ENCODE measurements around the gene KRR1. TPM values are rescaled to one million over a fixed set of nuclear protein-coding genes. Genes with fewer than 3 reads are reported as not detected.
"Not testable (repeated sequence)": the region's sequence is repeated elsewhere in the genome, so short reads cannot be mapped to it uniquely, and the experiment has no call there.

Gene KRR1
- total and polyA plus RNA-seq, 9 donors, result 12.1 to 69.1 (median 48.3) TPM

DNA sequence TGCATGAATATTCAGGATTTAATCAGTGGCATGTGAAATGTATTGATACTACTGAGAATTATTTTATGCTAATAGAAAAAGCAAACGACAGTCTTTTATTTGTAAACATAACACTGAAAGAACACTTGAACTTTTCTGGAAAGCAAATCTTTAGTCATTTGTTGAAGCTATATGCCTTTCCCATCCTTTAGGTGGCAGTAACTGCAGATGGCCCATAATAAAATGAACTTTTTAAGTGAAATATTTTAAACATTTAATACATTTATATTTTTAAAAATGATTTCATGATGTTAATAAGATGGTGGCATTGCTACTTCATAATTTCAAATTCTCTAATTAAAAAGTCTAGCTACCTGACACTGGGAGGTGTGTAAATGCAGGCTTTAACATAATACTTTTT is 13.9 kb upstream of the KRR1 start:
- Histone ChIP-seq H3K4me3 (no peak overlapping the region), H3K9me3 (no peaks in the 10 kb centered on the region), H3K4me1 (ENCODE audit: insufficient read depth) (no peaks in the 10 kb centered on the region), H3K27ac (no peak overlapping the region), H3K36me3 (no peaks in the 10 kb centered on the region), H3K27me3 (no peaks in the 10 kb centered on the region)
- 7 to 11% (median 8%) methylated on average over 1 of the region's 1 CpG for WGBS, 3 donors
- TF ChIP-seq EP300 (IDR thresholded peaks at IDR 0.05) (no peak), POLR2A (IDR thresholded peaks at IDR 0.05) (no peak)
- TF ChIP-seq, protein P1, sequence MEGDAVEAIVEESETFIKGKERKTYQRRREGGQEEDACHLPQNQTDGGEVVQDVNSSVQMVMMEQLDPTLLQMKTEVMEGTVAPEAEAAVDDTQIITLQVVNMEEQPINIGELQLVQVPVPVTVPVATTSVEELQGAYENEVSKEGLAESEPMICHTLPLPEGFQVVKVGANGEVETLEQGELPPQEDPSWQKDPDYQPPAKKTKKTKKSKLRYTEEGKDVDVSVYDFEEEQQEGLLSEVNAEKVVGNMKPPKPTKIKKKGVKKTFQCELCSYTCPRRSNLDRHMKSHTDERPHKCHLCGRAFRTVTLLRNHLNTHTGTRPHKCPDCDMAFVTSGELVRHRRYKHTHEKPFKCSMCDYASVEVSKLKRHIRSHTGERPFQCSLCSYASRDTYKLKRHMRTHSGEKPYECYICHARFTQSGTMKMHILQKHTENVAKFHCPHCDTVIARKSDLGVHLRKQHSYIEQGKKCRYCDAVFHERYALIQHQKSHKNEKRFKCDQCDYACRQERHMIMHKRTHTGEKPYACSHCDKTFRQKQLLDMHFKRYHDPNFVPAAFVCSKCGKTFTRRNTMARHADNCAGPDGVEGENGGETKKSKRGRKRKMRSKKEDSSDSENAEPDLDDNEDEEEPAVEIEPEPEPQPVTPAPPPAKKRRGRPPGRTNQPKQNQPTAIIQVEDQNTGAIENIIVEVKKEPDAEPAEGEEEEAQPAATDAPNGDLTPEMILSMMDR (IDR thresholded peaks at IDR 0.05), result no peak
- intact Hi-C loops (cut with DNase I), result loop anchor here in 1 of 4 donors (10.0 kb wide), 1 partner anchor 510 kb away; the partner anchor contains the start of gene PHLDA1
- DNase-seq, result no peak

DNA sequence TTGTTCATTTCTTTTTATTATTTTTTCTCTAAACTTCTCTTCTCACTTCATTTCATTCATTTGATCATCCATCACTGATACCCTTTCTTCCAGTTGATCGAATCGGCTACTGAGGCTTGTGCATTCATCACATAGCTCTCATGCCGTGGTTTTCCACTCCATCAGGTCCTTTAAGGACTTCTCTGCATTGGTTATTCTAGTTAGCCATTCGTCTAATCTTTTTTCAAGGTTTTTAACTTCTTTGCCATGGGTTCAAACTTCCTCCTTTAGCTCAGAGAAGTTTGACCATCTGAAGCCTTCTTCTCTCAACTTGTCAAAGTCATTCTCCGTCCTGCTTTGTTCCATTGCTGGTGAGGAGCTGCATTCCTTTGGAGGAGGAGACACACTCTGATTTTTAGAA is 10.7 kb upstream of the KRR1 start:
- intact Hi-C loops (cut with DNase I), result loop anchor here in 1 of 4 donors (10.0 kb wide), 1 partner anchor 513 kb away; the partner anchor contains the start of gene PHLDA1
- not testable (repeated sequence) for H3K4me1 ChIP-seq (ENCODE audit: insufficient read depth); H3K9me3 ChIP-seq; H3K4me3 ChIP-seq; DNase-seq; H3K36me3 ChIP-seq; H3K27me3 ChIP-seq; H3K27ac ChIP-seq
- 88 to 90% (median 88%) methylated on average over 5 of the region's 5 CpGs for WGBS, 3 donors

DNA sequence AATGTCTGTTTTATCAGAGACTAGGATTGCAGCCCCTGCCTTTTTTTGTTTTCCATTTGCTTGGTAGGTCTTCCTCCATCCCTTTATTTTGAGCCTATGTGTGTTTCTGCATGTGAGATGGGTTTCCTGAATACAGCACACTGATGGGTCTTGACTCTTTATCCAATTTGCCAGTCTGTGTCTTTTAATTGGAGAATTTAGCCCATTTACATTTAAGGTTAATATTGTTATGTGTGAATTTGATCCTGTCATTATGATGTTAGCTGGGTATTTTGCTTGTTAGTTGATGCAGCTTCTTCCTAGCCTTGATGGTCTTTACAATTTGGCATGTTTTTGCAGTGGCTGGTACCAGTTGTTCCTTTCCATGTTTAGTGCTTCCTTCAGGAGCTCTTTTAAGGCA is 9.8 kb upstream of the KRR1 start:
- intact Hi-C loops (cut with DNase I), result loop anchor here in 1 of 4 donors (10.0 kb wide), 1 partner anchor 514 kb away; the partner anchor contains the start of gene PHLDA1
- not testable (repeated sequence) for H3K9me3 ChIP-seq, H3K4me3 ChIP-seq

DNA sequence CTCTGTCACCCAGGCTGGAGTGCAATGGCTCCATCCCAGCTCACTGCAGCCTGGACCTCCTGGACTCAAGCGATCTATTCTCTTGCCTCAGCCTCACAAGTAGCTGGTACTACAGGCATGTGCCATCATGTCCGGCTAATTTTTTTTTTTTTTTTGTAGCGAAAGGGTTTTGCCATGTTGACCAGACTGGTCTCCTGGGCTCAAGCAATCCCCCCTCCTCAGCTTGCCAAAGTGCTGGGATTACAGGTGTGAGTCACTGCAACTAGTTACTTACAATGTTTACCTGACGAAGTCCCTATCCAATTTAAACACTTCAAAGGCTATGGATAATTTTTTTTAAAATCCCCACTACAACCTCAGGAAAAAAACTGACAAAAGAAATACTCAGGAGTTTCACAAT is 1.8 kb downstream of the KRR1 start:
- Histone ChIP-seq H3K4me3 (no peak overlapping the region), H3K36me3 (no peaks in the 10 kb centered on the region), H3K27me3 (no peaks in the 10 kb centered on the region), H3K27ac (no peak overlapping the region), H3K4me1 (ENCODE audit: insufficient read depth) (peaks cover 1% of the 10 kb centered on the region), H3K9me3 (no peaks in the 10 kb centered on the region)
- DNase-seq, result no peak
- 61 to 85% (median 70%) methylated on average over 4 of the region's 4 CpGs for WGBS, 3 donors
- intact Hi-C loops (cut with DNase I), result loop anchor here in 1 of 4 donors (5.0 kb wide), 1 partner anchor 523 kb away; the partner anchor contains the start of gene PHLDA1
- no peak for TF ChIP-seq POLR2A (IDR thresholded peaks at IDR 0.05)
- TF ChIP-seq, protein P1 (IDR thresholded peaks at IDR 0.05), result no peak
- TF ChIP-seq EP300 (IDR thresholded peaks at IDR 0.05), result no peak

More for the DNA sequence above, 9.8 kb upstream of the KRR1 start:
- H3K27ac ChIP-seq; H3K36me3 ChIP-seq; H3K4me1 ChIP-seq (ENCODE audit: insufficient read depth); H3K27me3 ChIP-seq; DNase-seq: not testable (repeated sequence)

DNA sequence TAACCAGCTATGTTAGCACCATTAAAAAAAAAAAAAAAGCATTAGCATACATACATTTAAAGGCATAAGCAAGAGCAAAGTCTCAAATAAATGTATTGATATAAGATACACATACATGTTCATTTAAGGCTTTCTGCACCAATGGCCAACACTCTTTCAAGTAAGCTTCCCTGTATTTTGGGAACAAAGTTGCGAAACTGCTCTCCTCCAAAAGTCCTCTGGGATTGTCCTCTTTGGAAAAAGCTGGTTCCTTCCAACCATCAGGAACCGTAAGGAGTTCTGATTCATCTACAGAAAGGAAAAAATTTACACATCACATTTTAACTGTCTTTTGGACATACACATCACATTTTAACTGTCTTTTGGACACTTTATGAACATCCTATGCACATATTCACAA is 3.2 kb downstream of the KRR1 start:
- intact Hi-C loops (cut with DNase I), result no loop called here
- no peak overlapping the region for H3K4me3 ChIP-seq
- no peaks in the 10 kb centered on the region for H3K9me3 ChIP-seq
- H3K36me3 ChIP-seq, result no peaks in the 10 kb centered on the region
- H3K4me1 ChIP-seq (ENCODE audit: insufficient read depth), result peaks cover 1% of the 10 kb centered on the region
- H3K27ac ChIP-seq, result no peak overlapping the region
- 52 to 68% (median 66%) methylated on average over 2 of the region's 2 CpGs for WGBS, 3 donors
- no peak for DNase-seq
- no peaks in the 10 kb centered on the region for H3K27me3 ChIP-seq
- TF ChIP-seq, protein P1 (IDR thresholded peaks at IDR 0.05), result no peak
- no peak for TF ChIP-seq EP300 (IDR thresholded peaks at IDR 0.05)
- TF ChIP-seq POLR2A (IDR thresholded peaks at IDR 0.05), result no peak

Measured in ovary (tissue), 9 donors.